Kidney tubule cell (primary cell): ENCODE data around the gene TSPAN9.

ENCODE experiments used
- DNase-seq: peaks from one replicate; pipeline ENCODE4 v3.0.0-alpha.2; 2018; ENCODE audit warnings: low spot score

TSPAN9 gene

GRCh38 chr12:3141339-3142321 lies 64.5 kb downstream of the TSPAN9 start:
- DNase-seq: no peak

DNA sequence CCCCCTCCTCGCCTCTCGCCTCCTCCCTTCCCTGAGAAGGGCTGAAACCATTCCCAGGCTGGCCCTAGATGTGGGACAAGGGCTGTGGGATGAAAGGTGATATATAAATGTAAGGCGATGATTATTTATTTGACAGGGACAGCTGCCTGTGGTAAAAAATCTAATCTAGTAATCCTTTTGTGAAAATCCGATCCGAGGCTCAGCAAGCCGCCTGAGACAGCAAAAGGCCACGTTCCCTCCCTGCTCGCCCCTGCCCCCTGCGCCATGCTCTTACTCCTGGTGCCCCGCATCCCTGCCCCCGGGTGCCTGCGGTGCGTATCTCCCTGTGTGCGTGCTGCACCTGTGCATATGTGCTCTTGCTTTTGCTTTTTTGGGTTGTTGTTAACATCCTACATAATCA lies 65.2 kb downstream of the TSPAN9 start:
- no peak for DNase-seq

- no peak for DNase-seq
Observed at GRCh38 chr12:3144495-3144894, 67.3 kb downstream of the TSPAN9 start.

GRCh38 chr12:3145033-3145432 lies 67.9 kb downstream of the TSPAN9 start:
- DNase-seq: no peak

- DNase-seq: no peak
Observed at GRCh38 chr12:3145546-3146310, 68.5 kb downstream of the TSPAN9 start.

GRCh38 chr12:3147260-3147659 lies 70.1 kb downstream of the TSPAN9 start:
- no peak for DNase-seq

GRCh38 chr12:3148366-3149000 lies 71.3 kb downstream of the TSPAN9 start:
- no peak for DNase-seq

GRCh38 chr12:3149515-3150307 lies 72.5 kb downstream of the TSPAN9 start:
- no peak for DNase-seq

GRCh38 chr12:3150308-3150670 lies 73.1 kb downstream of the TSPAN9 start:
- DNase-seq: no peak

DNA sequence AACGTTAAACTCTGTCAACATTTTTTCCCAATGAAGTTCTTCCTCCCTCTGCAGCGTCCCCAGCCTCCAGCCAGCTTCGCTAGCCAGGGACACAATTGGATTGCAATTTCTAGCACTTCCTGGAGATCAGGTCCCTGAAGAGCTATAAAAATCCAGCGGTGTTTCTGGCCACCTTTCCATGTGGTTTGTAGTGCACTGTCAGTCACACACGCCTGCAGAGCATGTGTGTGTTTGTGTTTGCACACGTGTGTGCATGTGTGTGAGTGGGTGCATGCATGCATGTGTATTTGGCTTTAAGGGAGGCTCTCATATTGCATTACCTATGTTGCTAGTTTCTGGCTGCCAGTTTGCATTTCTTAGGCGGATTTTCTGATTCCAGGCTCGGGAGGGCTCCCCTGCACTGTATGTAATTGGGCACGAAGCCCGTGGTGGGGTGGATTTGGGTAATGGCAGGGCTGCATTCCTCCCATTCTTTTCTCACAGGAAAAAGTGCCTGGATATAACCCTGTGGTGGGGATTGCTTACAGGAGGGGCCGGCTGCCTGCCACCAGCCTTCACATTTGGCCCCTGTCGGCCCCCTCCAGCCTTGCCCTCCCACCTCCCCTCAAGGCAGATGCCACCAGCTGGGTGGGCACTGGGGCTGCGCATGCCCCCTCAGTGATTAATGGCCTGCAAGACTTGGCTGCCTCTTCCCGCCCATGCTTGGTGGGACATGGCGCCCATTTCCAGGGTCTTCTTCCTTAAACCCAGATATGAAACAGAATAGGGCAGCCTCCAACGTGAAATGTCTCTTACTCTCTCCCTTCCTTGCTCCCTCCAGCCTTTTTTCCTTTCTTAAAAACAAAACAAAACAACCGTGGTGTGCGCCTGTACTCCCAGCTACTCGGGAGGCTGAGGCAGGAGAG lies 74.0 kb downstream of the TSPAN9 start:
- DNase-seq: no peak

DNA sequence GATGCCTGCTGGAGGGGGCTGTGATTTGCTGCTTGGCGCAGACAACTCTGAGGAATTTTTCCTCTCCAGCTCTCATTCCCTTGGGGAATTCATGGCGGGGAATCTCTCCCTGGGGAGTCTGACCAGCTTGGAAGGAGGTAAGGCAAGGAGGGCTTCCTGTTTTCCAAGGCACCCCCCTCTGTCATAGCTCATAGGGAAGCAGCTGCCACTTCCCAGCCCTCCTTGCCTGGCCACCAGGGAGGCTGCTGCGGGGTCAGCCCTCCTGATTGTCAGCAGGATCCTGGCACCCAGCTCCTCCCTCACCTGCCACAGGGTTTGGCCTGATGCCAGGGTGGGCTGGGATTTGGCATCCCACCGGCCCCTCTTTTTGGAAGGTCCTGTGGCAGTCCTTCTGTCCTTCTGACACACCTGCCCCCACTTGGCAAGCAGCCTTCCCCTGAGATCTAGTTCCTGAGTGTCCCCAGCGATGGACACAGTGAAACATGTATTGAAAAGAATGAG lies 74.9 kb downstream of the TSPAN9 start:
- DNase-seq: no peak

DNA sequence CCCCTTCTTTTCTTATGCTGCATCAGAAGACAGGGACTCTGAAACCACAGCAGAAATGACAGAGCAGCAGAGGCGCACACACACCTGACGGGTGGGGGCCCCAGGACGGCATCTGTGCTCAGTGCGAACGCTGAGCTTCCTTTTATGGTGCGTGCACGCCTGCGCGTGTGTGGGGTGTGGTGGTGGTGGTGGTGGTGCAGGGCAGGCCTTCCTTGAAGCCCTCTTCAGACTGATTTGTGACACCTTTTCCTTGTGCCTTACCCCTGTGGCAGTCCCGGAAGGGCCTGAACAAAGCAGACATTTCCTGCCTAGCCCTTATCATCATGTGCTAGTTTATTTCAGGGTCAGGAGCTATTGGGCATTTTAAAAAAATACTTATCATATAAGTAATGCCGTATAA lies 75.7 kb downstream of the TSPAN9 start:
- no peak for DNase-seq

GRCh38 chr12:3154006-3154405 lies 76.8 kb downstream of the TSPAN9 start:
- no peak for DNase-seq

- no peak for DNase-seq
Observed at GRCh38 chr12:3155702-3156370, 78.7 kb downstream of the TSPAN9 start.

DNA sequence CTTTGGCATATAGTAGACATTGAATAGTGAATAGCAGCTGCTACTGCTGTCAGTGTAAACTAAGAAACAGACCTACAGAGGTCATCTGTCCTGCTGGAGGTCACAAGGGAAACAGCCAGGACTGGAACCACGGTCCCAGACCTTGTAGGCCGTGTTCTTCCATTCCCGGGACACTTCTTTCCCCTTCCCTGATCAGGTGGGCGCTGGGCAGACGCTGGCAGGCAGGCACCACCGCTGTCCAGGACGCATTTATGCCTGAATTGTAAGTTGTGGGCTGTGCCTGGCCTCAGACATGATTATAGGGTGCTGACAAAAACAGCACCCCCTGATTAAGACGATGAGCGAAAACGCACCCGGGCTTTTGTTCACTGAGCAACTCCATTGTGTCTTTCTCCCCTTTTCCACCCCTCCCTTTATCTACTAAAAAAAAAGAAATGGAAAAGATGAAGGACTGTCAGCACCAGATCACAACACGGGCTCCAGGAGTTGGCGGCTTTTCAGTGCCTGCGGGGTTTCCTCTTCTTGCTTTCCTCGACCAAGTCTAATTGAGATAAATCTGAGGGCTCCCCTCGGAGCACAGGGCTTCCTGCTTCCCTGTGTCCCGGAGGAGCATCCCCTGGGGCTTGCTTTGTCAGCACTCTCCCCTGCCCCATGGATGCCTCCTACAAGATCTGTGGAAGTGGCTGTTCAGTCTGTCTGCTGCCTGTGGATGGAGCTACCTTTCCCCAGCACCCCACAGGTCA lies 80.6 kb downstream of the TSPAN9 start:
- no peak for DNase-seq

DNA sequence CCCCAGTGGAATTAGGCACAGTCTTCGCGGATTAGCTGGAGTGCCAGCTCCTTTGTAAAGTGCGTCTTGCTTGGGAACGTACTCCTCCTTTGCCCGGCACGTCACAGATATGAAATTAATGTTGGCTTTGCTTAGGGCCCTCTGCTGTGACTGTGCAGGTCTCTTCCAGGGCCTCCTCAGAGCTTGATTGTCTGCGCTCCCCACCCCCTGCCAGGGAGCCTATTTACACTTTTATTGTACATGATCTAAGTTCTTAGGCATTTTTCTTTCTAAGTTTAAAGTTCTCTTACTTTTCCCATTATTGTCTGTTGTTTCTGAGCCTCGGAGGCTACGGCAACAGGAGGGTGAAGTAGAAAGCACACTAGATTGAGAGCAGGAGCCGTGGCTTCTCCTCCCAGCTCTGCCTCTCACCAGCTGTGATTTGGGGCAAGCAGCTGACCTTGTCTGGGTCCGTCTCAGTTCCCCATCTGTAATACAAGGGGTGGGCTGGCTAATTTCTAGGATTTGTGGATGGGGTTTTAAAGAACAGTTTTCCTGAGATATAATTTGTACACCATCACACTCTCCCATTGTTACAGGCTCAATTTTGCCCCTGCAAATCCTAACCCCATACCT lies 81.8 kb downstream of the TSPAN9 start:
- DNase-seq: no peak

DNA sequence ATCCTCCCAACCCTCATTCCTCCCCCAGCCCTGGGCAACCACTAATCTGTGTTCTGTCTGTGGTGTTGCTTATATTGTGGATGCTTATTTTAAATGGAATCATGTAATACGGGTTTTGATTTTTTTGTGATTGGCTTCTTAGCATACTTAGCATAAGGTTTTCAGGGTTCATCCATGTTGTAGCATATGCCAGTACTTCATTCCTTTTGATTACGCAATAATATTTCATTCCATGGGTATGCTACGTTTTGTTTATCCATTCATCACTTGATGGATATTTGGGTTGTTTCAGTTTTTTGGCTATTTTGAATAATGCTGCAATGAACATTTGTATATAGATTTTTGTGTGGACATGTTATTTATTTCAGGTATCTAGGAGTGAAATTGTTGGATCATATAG lies 82.9 kb downstream of the TSPAN9 start:
- DNase-seq: no peak

DNA sequence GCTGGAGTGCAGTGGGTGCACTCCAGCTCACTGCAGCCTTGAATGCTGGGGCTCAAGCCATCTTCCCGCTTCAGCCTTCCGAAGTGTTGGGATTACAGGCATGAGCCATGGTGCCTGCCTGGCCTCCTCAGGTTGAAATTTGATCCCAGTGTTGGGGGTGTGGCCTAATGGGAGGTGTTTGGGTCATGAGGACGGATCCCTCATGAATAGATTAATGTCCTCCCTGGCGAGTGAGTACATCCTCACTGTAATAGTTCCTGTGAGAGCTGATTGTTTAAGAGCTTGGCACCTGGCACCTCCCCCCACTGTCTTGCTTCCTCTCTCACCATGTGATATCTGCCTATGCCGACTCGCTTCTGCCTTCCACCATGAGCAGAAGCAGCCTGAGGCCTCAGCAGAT lies 84.7 kb downstream of the TSPAN9 start:
- no peak for DNase-seq
